Measurements from ENCODE around the gene CNN2. TPM values are rescaled to one million over a fixed set of nuclear protein-coding genes. Genes with fewer than 3 reads are reported as not detected.

The CNN2 gene
- total RNA-seq, 1 donor from 2014 or later: 314 TPM

DNA sequence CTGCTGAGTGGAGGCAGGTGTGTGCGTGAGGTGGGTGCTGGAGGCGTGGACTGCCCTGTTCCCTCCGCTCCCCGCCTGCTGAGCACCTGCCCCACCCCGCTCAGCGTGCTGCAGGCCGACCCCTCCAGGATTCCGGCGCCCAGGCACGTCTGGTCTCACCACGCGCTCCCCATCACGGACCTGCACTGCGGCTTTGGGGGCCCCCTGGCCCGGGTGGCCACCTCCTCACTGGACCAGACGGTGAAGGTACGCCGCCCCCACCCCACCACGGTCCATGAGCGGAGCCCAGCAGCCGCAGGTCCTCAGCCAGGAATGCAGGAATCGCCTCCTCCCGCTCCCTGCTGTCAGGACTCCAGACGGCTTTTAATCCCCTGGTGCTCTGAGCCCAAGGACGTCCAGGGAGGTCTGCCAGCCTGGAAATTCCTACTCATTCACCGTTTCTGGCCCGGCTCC, 36.3 kb upstream of the CNN2 start:
- Histone ChIP-seq H3K36me3 (ENCODE audit: control insufficient read depth, insufficient read depth, low read length) (no peaks in the 10 kb centered on the region), H3K27me3 (ENCODE audit: control insufficient read depth, insufficient read depth, low read length) (no peaks in the 10 kb centered on the region), H3K4me3 (ENCODE audit: low read depth, low read length) (no peak overlapping the region)
- no peak for DNase-seq (ENCODE audit: low read depth)
- TF ChIP-seq, protein P1, sequence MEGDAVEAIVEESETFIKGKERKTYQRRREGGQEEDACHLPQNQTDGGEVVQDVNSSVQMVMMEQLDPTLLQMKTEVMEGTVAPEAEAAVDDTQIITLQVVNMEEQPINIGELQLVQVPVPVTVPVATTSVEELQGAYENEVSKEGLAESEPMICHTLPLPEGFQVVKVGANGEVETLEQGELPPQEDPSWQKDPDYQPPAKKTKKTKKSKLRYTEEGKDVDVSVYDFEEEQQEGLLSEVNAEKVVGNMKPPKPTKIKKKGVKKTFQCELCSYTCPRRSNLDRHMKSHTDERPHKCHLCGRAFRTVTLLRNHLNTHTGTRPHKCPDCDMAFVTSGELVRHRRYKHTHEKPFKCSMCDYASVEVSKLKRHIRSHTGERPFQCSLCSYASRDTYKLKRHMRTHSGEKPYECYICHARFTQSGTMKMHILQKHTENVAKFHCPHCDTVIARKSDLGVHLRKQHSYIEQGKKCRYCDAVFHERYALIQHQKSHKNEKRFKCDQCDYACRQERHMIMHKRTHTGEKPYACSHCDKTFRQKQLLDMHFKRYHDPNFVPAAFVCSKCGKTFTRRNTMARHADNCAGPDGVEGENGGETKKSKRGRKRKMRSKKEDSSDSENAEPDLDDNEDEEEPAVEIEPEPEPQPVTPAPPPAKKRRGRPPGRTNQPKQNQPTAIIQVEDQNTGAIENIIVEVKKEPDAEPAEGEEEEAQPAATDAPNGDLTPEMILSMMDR (IDR thresholded peaks at IDR 0.05; ENCODE audit: insufficient read depth, low read length, poor library complexity, severe bottlenecking): no peak

DNA sequence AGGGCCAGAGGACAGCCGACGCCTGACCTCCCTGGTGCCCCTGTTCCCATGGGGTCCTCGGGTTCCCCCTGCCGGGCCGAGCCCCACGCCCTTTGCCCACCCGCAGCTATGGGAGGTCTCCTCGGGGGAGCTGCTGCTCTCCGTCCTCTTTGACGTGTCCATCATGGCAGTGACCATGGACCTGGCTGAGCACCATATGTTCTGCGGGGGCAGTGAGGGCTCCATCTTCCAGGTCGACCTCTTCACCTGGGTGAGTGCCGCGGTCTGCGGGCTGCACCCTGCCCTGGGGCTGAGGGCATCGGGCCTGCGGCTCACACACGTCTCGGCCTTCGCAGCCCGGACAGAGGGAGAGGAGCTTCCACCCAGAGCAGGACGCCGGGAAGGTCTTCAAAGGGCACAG, 35.7 kb upstream of the CNN2 start:
- DNase-seq (ENCODE audit: low read depth): no peak
- TF ChIP-seq, protein P1 (IDR thresholded peaks at IDR 0.05; ENCODE audit: insufficient read depth, low read length, poor library complexity, severe bottlenecking): no peak
- no peaks in the 10 kb centered on the region for H3K36me3 ChIP-seq (ENCODE audit: control insufficient read depth, insufficient read depth, low read length)
- no peak overlapping the region for H3K4me3 ChIP-seq (ENCODE audit: low read depth, low read length)
- peaks cover 2% of the 10 kb centered on the region for H3K27me3 ChIP-seq (ENCODE audit: control insufficient read depth, insufficient read depth, low read length)

DNA sequence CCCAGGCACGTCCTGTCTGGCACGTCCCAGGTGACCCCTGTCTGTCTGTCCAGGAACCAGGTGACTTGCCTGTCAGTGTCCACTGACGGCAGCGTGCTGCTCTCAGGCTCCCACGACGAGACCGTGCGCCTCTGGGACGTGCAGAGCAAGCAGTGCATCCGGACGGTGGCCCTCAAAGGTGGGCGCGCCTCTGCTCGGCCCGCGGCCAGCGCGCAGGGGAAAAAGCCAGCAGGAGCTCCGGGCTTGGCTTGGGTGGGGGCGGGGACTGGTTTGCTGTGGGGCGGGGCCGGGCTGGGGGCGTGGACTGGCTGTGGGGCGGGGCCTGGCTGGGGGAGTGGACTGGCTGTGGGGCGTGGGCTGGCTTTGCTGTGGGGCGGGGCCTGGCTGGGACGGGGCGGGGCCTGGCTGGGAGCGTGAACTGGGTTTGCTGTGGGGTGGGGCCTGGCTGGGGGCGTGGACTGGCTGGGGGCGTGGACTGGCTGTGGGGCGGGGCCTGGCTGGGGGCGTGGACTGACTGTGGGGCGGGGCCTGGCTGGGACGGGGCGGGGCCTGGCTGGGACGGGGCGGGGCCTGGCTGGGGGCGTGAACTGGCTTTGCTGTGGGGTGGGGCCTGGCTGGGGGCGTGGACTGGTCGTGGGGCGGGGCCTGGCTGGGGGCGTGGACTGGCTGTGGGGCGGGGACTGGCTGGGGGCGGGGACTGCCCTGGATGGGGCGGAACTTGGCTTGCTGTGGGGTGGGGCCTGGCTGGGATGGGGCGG, 35.1 kb upstream of the CNN2 start:
- Histone ChIP-seq H3K36me3 (ENCODE audit: control insufficient read depth, insufficient read depth, low read length) (no peaks in the 10 kb centered on the region), H3K27me3 (ENCODE audit: control insufficient read depth, insufficient read depth, low read length) (peaks cover 8% of the 10 kb centered on the region), H3K4me3 (ENCODE audit: low read depth, low read length) (no peak overlapping the region)
- TF ChIP-seq, protein P1 (IDR thresholded peaks at IDR 0.05; ENCODE audit: insufficient read depth, low read length, poor library complexity, severe bottlenecking): no peak
- no peak for DNase-seq (ENCODE audit: low read depth)

DNA sequence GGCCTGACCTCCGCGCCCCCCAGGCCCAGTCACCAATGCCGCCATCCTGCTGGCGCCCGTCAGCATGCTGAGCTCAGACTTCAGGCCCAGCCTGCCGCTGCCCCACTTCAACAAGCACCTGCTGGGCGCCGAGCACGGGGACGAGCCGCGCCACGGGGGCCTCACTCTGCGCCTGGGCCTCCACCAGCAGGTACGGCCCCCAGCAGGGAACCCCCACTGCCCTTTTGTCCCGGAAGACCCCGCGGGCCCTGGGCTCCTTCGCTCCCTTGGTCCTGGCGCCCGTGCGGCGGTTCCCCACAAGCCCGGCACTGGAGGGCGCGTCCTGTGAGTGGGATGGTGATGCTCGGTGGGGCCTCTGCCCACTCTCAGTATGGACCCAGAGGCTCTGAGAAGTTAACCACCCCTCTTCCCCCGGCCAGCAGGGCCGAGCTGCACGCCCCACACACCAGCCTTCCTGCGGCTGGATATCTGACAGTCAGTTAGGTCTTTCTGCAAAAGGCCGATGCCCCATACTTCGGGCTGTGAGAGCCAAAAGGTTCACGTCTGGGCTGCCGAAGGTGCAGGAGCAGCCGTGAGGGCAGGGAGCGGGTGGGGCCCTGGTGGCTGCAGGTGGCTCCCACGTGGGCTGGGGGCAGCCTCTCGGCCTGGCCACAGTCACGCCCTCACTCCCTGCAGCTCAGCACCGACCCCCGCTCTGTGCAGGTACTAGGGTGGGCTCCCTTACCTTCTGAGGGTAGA, 34.3 kb upstream of the CNN2 start:
- no peak for DNase-seq (ENCODE audit: low read depth)
- no peak overlapping the region for H3K4me3 ChIP-seq (ENCODE audit: low read depth, low read length)
- TF ChIP-seq, protein P1 (IDR thresholded peaks at IDR 0.05; ENCODE audit: insufficient read depth, low read length, poor library complexity, severe bottlenecking): no peak
- H3K27me3 ChIP-seq (ENCODE audit: control insufficient read depth, insufficient read depth, low read length): peaks cover 11% of the 10 kb centered on the region
- no peaks in the 10 kb centered on the region for H3K36me3 ChIP-seq (ENCODE audit: control insufficient read depth, insufficient read depth, low read length)

DNA sequence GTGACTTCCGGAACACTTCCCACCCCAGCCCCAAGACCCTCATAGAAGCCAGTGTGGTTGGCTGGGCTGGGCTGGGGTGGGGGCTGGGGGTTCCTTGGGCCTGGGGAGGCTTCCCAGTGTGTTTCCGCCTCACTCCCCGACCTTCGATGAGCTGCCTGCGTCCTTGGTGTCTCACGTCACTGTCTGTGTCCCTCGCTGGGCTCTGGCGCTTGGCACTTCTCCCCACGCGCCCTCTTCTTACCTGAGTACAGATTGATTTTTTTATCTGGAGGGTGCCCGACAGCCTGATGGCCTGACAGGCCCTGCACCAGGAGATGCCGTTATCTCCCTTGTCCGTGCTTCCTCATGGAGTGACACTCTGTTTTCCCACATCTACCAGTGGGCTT, 33.7 kb upstream of the CNN2 start:
- no peak for DNase-seq (ENCODE audit: low read depth)
- H3K4me3 ChIP-seq (ENCODE audit: low read depth, low read length): no peak overlapping the region
- H3K27me3 ChIP-seq (ENCODE audit: control insufficient read depth, insufficient read depth, low read length): peaks cover 15% of the 10 kb centered on the region
- H3K36me3 ChIP-seq (ENCODE audit: control insufficient read depth, insufficient read depth, low read length): no peaks in the 10 kb centered on the region
- TF ChIP-seq, protein P1 (IDR thresholded peaks at IDR 0.05; ENCODE audit: insufficient read depth, low read length, poor library complexity, severe bottlenecking): no peak

Measured in kidney epithelial cell (primary cell).